ENCODE results near the gene ANKRD13A.
"Not testable (repeated sequence)": the region's sequence is repeated elsewhere in the genome, so short reads cannot be mapped to it uniquely, and the experiment has no call there.

ANKRD13A gene

DNA sequence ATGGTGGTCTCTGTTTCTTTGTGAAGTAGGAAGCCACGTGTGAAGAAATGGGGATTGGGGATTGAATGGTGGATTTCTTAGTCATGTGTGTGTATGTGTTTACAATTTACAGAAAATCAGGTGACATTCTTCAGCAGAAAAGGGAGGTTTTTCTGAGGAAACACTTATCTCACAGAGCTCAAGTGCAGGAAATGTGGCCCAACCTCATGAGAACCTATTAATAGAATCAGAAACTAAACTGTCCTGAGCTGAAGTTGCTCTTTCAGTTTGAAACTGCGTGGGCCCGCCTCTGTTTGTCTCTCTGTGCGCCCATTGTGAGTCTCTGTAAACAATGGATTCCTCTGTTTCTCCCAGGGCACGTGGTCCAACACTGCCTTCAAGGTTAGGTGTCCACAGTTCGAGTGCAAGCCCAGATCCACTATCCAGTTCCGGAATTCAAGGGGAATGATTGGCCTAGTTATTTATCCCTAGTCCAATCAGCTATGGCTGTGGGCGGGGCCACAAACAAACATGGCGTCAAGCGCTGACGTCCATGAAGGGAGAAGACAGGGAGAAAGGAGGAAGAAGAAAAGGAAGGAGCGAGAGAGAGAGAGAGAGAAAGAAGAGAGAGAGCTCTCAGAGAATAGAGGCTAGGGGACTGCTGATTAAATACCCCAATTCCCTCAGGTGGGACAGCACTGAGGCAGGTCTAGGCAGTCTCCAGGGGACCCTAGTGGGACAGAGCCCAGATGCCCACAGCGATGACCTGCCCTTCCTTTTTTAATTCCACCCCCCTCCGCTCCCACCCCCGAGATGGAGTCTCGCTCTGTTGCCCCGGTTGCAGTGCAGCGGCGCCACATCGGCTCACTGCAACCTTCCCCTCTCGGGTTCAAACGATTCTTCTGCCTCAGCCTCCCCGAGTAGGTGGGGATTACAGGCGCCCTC, 80.5 kb downstream of the ANKRD13A start:
- DNase-seq (ENCODE audit: low read depth) = no peak

DNA sequence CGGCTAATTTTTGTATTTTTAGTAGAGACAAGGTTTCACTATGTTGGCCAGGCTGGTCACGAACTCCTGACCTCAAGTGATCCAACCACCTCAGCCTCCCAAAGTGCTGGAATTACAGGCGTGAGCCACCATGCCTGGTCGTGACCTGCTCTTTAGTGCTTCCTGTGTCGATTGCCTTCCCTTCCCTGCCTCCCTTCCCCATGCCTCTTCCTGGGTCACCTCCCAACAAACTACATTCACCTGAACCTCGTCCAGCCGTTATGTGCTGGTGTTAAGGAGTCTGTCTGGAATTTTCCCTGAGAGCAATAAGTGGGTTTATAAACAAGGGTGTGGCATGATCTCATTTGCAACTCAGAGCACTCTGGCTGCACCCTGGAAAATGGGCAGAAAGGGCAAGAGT, 81.2 kb downstream of the ANKRD13A start:
- no peak for DNase-seq (ENCODE audit: low read depth)

DNA sequence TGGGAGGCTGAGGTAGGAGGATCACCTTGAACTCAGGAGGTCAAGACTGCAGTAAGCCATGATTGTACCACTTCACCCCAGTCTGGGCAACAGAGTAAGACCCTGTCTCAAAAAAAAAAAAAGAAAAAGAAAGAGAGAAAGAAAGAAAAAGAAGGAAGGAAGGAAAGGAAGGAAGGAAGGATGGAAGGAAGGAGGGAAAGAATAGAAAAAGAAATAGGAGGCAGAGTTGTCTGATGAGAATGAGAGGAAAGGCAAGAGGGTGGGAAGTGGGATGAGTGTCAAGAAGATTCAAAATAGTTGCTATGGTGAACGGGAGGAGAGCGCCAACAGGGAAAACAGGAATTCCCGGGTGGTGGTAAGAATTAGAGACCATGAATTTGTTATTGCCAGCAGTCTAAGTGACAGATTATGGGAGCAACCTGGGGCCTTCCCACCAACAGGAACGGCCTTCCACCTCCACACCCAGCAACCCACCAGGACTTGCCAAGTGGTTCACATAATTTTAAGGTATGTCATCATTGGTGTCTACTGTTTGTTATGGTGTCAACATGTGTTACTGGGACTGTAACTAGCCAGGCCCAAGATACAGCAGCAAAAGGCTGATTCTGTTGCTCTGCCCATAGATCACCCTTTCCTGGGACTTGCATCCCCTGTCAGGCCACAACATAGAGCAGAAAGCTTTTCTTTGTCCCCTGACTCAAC, 85.2 kb downstream of the ANKRD13A start:
- no peak for DNase-seq (ENCODE audit: low read depth)

GRCh38 chr12:110088216-110088615, 89.0 kb downstream of the ANKRD13A start:
- DNase-seq (ENCODE audit: low read depth) = not testable (repeated sequence)

DNA sequence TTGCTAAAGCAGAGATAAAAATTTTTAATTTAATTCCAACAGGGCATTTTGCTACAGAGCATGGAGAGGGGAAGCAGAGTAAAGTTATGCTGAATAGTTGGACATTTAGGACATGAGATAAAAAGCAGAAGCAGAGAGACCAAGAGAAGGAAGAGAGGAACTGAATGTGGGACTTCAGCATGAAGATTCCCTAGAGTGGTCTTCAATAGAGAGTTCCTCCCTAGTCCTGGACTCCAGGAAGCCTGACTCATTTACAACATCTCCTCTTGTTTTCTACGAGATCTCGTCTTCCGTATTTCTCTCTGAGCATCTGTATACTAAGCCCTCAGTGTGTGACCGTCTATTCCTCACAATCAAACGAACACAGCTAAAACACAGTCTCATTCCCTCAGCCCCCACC, 89.7 kb downstream of the ANKRD13A start:
- DNase-seq (ENCODE audit: low read depth) = no peak

Measured in GM04504 (cell line).